ENCODE data around the gene RPS6KA4. TPM values are rescaled to one million over a fixed set of nuclear protein-coding genes. Genes with fewer than 3 reads are reported as not detected.

The RPS6KA4 gene
- total RNA-seq, 2 experiments from 2014 or later: 24.6 to 26.0 TPM

DNA sequence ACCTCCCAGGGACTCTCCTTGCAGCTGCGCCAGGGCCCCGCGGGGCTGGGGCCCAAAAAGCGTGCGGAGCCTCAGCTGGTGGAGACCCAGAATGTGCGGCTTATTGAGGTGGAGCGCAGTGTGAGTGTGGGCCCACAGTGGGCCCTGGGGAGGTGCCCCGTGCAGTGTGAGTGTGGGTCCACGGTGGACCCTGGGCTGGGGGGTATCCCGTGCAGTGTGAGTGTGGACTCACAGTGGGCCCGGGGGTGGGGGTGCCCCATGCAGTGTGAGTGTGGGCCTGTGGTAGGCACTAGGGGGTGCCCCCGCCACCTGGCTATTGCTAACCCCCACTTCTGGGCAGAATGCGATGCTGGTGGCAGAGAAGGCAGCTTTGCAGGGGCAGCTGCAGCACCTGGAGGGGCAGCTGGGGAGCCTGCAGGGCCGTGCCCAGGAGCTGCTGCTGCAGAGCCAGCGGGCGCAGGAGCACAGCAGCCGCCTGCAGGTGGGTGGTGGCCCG, 7.8 kb upstream of the RPS6KA4 start:
- Mint-ChIP-seq H3K27ac (no peak overlapping the region), H3K4me1 (ENCODE audit: low read depth) (peaks cover 10% of the 10 kb centered on the region), H3K36me3 (ENCODE audit: low read depth) (peaks cover 7% of the 10 kb centered on the region), H3K9me3 (no peaks in the 10 kb centered on the region), H3K27me3 (no peaks in the 10 kb centered on the region), H3K4me3 (no peak overlapping the region)
- no peak for DNase-seq
- TF ChIP-seq, protein P1, sequence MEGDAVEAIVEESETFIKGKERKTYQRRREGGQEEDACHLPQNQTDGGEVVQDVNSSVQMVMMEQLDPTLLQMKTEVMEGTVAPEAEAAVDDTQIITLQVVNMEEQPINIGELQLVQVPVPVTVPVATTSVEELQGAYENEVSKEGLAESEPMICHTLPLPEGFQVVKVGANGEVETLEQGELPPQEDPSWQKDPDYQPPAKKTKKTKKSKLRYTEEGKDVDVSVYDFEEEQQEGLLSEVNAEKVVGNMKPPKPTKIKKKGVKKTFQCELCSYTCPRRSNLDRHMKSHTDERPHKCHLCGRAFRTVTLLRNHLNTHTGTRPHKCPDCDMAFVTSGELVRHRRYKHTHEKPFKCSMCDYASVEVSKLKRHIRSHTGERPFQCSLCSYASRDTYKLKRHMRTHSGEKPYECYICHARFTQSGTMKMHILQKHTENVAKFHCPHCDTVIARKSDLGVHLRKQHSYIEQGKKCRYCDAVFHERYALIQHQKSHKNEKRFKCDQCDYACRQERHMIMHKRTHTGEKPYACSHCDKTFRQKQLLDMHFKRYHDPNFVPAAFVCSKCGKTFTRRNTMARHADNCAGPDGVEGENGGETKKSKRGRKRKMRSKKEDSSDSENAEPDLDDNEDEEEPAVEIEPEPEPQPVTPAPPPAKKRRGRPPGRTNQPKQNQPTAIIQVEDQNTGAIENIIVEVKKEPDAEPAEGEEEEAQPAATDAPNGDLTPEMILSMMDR (IDR thresholded peaks at IDR 0.05): no peak
- ChIA-PET CTCF (interaction anchor here (1.3 kb wide), 1 partner anchor 10 kb away, joined by 3 read pairs; no protein-coding TSS in a partner anchor), POLR2A (interaction anchor here (0.9 to 1.4 kb wide), 2 partner anchors 8 to 9 kb away, joined by 3 read pairs; no protein-coding TSS in a partner anchor)
- intact Hi-C loops (cut with micrococcal nuclease): no loop called here
- no peak for ATAC-seq

DNA sequence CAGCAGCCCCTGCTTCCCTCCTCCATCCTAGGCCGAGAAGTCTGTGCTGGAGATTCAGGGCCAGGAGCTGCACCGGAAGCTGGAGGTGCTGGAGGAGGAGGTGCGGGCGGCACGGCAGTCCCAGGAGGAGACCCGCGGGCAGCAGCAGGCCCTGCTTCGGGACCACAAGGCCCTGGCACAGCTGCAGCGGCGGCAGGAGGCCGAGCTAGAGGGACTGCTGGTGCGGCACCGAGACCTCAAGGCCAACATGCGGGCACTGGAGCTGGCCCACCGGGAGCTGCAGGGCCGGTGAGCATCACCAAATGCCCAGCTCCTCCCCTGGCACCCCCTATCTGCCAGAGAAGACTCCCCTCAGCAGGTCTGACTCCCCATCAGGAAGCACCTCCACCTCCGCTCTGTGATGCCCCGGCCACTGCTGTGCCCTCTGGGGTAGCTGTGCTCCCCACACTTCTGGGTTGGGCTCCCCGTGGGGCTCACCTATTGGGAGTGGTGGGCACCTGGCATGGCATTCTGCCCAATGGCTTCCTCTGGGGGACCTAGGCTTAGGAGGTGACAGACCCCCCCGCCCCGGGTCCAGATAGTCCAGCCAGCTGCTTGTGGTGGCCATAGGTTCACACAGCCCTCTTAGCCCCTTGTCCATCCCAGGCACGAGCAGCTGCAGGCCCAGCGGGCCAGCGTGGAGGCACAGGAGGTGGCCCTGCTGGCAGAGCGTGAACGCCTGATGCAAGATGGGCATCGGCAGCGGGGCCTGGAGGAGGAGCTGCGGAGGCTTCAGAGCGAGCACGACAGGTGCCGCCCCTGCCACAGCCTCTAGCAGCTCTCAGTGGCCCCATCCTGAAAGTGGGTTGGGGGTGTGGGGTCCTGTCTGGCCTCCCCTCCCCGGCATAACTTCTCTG, 6.6 kb upstream of the RPS6KA4 start:
- POLR2A ChIA-PET: interaction anchor here (0.7 to 3.9 kb wide), 4 partner anchors 9 to 49 kb away, joined by 3 to 19 read pairs (median 4); partner anchors contain the start of genes PRDX5 and TRMT112
- no peaks in the 10 kb centered on the region for H3K27me3 Mint-ChIP-seq

DNA sequence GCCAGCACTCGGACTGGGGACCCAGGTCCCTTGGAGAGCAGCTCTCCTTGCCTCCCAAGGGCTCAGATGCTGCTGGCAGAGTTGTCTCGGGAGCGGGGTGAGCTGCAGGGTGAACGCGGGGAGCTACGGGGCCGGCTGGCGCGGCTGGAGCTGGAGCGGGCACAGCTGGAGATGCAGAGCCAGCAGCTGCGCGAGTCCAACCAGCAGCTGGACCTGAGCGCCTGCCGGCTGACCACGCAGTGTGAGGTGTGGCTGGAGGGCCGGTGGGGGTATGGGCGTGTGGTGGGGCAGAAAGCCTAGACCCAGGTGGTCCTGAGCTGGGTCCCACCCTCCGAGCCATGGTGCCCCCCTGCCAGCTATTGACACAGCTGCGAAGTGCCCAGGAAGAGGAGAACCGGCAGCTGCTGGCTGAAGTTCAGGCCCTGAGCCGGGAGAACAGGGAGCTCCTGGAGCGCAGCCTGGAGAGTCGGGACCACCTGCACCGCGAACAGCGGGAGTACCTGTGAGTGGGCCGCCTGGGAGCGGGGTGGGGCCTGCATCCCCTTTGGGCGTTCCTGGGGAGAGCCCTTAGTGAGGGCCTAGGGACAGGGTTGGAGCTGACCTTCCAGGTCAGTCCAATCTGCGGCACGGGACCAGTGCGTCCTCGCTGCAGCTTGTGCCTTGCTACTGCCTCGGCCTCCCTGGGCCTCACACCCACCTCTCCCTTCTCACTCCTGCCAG, 5.8 kb upstream of the RPS6KA4 start:
- H3K27me3 Mint-ChIP-seq: no peaks in the 10 kb centered on the region
- H3K4me1 Mint-ChIP-seq (ENCODE audit: low read depth): peaks cover 19% of the 10 kb centered on the region
- no peak for ATAC-seq
- POLR2A ChIA-PET: interaction anchor here (1.1 to 3.9 kb wide), 4 partner anchors 9 to 49 kb away, joined by 3 to 19 read pairs (median 4); partner anchors contain the start of genes PRDX5 and TRMT112
- no peak overlapping the region for H3K4me3 Mint-ChIP-seq
- intact Hi-C loops (cut with micrococcal nuclease): no loop called here
- H3K9me3 Mint-ChIP-seq: no peaks in the 10 kb centered on the region
- TF ChIP-seq, protein P1 (IDR thresholded peaks at IDR 0.05): no peak
- no peak for DNase-seq
- peaks cover 10% of the 10 kb centered on the region for H3K36me3 Mint-ChIP-seq (ENCODE audit: low read depth)
- CTCF ChIA-PET: interaction anchor here (1.2 to 9.5 kb wide), 3 partner anchors 9 to 48 kb away, joined by 3 to 75 read pairs (median 7); partner anchors contain the start of genes CCDC88B, PRDX5 and TRMT112
- H3K27ac Mint-ChIP-seq: no peak overlapping the region

More for the DNA sequence above, 6.6 kb upstream of the RPS6KA4 start:
- intact Hi-C loops (cut with micrococcal nuclease): no loop called here
- CTCF ChIA-PET: interaction anchor here (0.9 to 9.5 kb wide), 4 partner anchors 8 to 48 kb away, joined by 3 to 75 read pairs (median 6); partner anchors contain the start of genes CCDC88B, PRDX5 and TRMT112
- H3K36me3 Mint-ChIP-seq (ENCODE audit: low read depth): peaks cover 9% of the 10 kb centered on the region
- peaks cover 13% of the 10 kb centered on the region for H3K4me1 Mint-ChIP-seq (ENCODE audit: low read depth)
- H3K27ac Mint-ChIP-seq: no peak overlapping the region
- TF ChIP-seq, protein P1 (IDR thresholded peaks at IDR 0.05): no peak
- no peak for ATAC-seq
- H3K4me3 Mint-ChIP-seq: no peak overlapping the region
- H3K9me3 Mint-ChIP-seq: no peaks in the 10 kb centered on the region
- DNase-seq: no peak

DNA sequence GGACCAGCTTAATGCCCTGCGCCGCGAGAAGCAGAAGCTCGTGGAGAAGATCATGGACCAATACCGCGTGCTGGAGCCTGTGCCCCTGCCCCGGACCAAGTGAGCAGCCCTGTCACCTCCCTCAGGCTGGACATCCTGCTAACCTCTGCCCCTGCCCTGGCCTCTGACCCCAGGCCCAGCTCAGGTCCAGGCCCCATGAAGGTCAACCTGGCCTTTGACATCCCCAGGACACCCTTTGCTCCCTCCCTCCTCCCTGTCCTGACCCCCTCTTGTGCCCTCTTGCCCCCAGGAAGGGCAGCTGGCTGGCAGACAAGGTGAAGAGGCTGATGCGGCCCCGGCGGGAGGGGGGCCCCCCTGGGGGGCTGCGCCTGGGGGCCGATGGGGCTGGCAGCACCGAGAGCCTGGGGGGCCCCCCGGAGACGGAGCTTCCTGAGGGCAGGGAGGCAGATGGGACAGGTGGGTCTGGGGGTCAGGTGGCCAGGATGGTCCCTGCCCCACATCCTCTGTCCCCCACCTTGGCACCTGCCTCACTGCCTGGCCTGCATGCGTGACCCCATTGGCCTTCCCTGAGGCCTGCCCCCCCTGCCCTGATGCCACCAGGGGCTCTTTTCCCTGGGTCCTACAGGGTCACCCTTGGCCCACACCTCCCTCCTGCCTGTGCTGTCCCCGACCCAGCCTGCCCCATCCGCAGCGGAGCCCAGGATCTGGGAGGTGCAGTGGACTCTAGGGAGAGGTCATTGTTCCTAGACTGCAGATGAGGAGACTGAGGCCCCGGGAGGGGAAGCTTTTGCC, 5.1 kb upstream of the RPS6KA4 start:
- intact Hi-C loops (cut with micrococcal nuclease): no loop called here
- Mint-ChIP-seq H3K4me1 (ENCODE audit: low read depth) (peaks cover 22% of the 10 kb centered on the region), H3K27ac (no peak overlapping the region), H3K9me3 (no peaks in the 10 kb centered on the region), H3K27me3 (no peaks in the 10 kb centered on the region), H3K36me3 (ENCODE audit: low read depth) (peaks cover 10% of the 10 kb centered on the region), H3K4me3 (no peak overlapping the region)
- CTCF ChIA-PET: interaction anchor here (0.9 to 9.5 kb wide), 8 partner anchors 10 to 292 kb away, joined by 3 to 75 read pairs (median 8); partner anchors contain the start of genes CCDC88B, PRDX5 and TRMT112
- no peak for ATAC-seq
- POLR2A ChIA-PET: interaction anchor here (0.5 to 3.9 kb wide), 4 partner anchors 10 to 238 kb away, joined by 3 to 19 read pairs (median 4); no protein-coding TSS in a partner anchor
- TF ChIP-seq, protein P1 (IDR thresholded peaks at IDR 0.05): no peak
- DNase-seq: no peak

Data from activated CD8-positive, alpha-beta T cell treated with anti-CD3 and anti-CD28 coated beads for 36 hours (primary cell).